Measurements from ENCODE around the gene L3MBTL3. TPM values are rescaled to one million over a fixed set of nuclear protein-coding genes. Genes with fewer than 3 reads are reported as not detected.
"Not testable (repeated sequence)": the region's sequence is repeated elsewhere in the genome, so short reads cannot be mapped to it uniquely, and the experiment has no call there.

Gene L3MBTL3
- polyA plus RNA-seq, 1 of the 3 experiments (the other 2 are of a cell fraction), result 12.6 TPM

- no peak for TF ChIP-seq MAX (IDR thresholded peaks at IDR 0.05; ENCODE audit: low read depth)
- no peak for TF ChIP-seq PBX3 (IDR thresholded peaks at IDR 0.05)
- TF ChIP-seq TAF1 (IDR thresholded peaks at IDR 0.05; ENCODE audit: borderline replicate concordance, low read depth, low read length), result no peak
Measured at GRCh38 chr6:130113201-130113710, 94.9 kb downstream of the L3MBTL3 start (continued).

- Histone ChIP-seq H3K9ac (no peak overlapping the region), H2AFZ (ENCODE audit: low read depth) (no peak overlapping the region), H3K4me2 (no peak overlapping the region), H4K20me1 (ENCODE audit: insufficient read depth) (no peaks in the 10 kb centered on the region), H3K36me3 (replicated peaks in 1 of 2; ENCODE audit: control insufficient read depth in 1 of 2, insufficient read depth in 2 of 2, low read length in 1 of 2) (peaks cover 0 to 37% of the 10 kb centered on the region in 2 experiments), H3K27ac (ENCODE audit: low read depth in 2 of 2, low read length in 1 of 2) (no peak overlapping the region), H3K9me2 (no peaks in the 10 kb centered on the region), H3K9me3 (no peaks in the 10 kb centered on the region), H3K79me2 (ENCODE audit: insufficient read depth) (no peaks in the 10 kb centered on the region), H3K4me1 (ENCODE audit: control insufficient read depth in 1 of 2, insufficient read depth in 2 of 2, low read depth in 1 of 2, low read length in 1 of 2) (peaks cover 5 to 8% of the 10 kb centered on the region in 2 experiments; a peak in 2 of 4 replicates), H3F3A (replicated peaks; ENCODE audit: insufficient read depth) (no peaks in the 10 kb centered on the region), H3K4me3 (ENCODE audit: low read depth in 2 of 2, low read length in 1 of 2) (no peak overlapping the region), H3K27me3 (ENCODE audit: insufficient read depth) (no peaks in the 10 kb centered on the region)
- 96% methylated on average over 5 of the region's 6 CpGs for WGBS (ENCODE audit: low lambda C conversion rate)
- ChIA-PET CTCF (no interaction called here), POLR2A (no interaction called here)
- DNase-seq, result no peak
- TF ChIP-seq SIN3A (IDR thresholded peaks at IDR 0.05; ENCODE audit: borderline replicate concordance, low read depth, low read length) (no peak), NRF1 (IDR thresholded peaks at IDR 0.05; ENCODE audit: low read depth, low read length) (no peak), FOXM1 (IDR thresholded peaks at IDR 0.05; ENCODE audit: low read depth) (no peak), CHD2 (IDR thresholded peaks at IDR 0.05; ENCODE audit: low read length, partially characterized antibody) (no peak), USF1 (IDR thresholded peaks at IDR 0.05; ENCODE audit: borderline replicate concordance, low read depth) (no peak), MEF2A (IDR thresholded peaks at IDR 0.05; ENCODE audit: borderline replicate concordance, low read depth) (no peak), SMC3 (IDR thresholded peaks at IDR 0.05; ENCODE audit: low read depth, low read length) (no peak), FOSL2 (IDR thresholded peaks at IDR 0.05; ENCODE audit: borderline replicate concordance, low read depth) (no peak), RCOR1 (IDR thresholded peaks at IDR 0.05; ENCODE audit: low read length) (no peak), MXI1 (IDR thresholded peaks at IDR 0.05; ENCODE audit: low read depth, low read length) (no peak)
Measured at GRCh38 chr6:130115036-130115435, 96.7 kb downstream of the L3MBTL3 start.

GRCh38 chr6:130116273-130116672 is 97.9 kb downstream of the L3MBTL3 start:
- Histone ChIP-seq H3K4me2 (no peak overlapping the region), H4K20me1 (ENCODE audit: insufficient read depth) (no peaks in the 10 kb centered on the region), H3K36me3 (replicated peaks in 1 of 2; ENCODE audit: control insufficient read depth in 1 of 2, insufficient read depth in 2 of 2, low read length in 1 of 2) (peaks cover 0 to 31% of the 10 kb centered on the region in 2 experiments), H3K79me2 (ENCODE audit: insufficient read depth) (no peaks in the 10 kb centered on the region), H3K27me3 (ENCODE audit: insufficient read depth) (no peaks in the 10 kb centered on the region), H3K27ac (ENCODE audit: low read depth in 2 of 2, low read length in 1 of 2) (no peak overlapping the region), H3K9ac (no peak overlapping the region), H3K9me3 (no peaks in the 10 kb centered on the region), H3K4me3 (ENCODE audit: low read depth in 2 of 2, low read length in 1 of 2) (no peak overlapping the region), H3K9me2 (no peaks in the 10 kb centered on the region), H3F3A (replicated peaks; ENCODE audit: insufficient read depth) (no peaks in the 10 kb centered on the region), H2AFZ (ENCODE audit: low read depth) (no peak overlapping the region), H3K4me1 (ENCODE audit: control insufficient read depth in 1 of 2, insufficient read depth in 2 of 2, low read depth in 1 of 2, low read length in 1 of 2) (peaks cover 5 to 8% of the 10 kb centered on the region in 2 experiments; a peak in 2 of 4 replicates)
- 88% methylated on average over 4 of the region's 4 CpGs for WGBS (ENCODE audit: low lambda C conversion rate)
- no peak for DNase-seq
- TF ChIP-seq ZBTB33 (IDR thresholded peaks at IDR 0.05; ENCODE audit: borderline replicate concordance, low read depth), result no peak
- no peak for TF ChIP-seq YY1 (IDR thresholded peaks at IDR 0.05; ENCODE audit: low read depth)
- TF ChIP-seq CHD2 (IDR thresholded peaks at IDR 0.05; ENCODE audit: low read length, partially characterized antibody), result no peak
- ChIA-PET POLR2A (no interaction called here), CTCF (no interaction called here)

- H3K9me3 ChIP-seq; DNase-seq; H4K20me1 ChIP-seq (ENCODE audit: insufficient read depth); H3K27ac ChIP-seq (ENCODE audit: low read depth in 2 of 2, low read length in 1 of 2); H3K9ac ChIP-seq; H3K27me3 ChIP-seq (ENCODE audit: insufficient read depth); H3K9me2 ChIP-seq; H2AFZ ChIP-seq (ENCODE audit: low read depth); H3F3A ChIP-seq (replicated peaks; ENCODE audit: insufficient read depth); H3K4me1 ChIP-seq (ENCODE audit: control insufficient read depth in 1 of 2, insufficient read depth in 2 of 2, low read depth in 1 of 2, low read length in 1 of 2); H3K79me2 ChIP-seq (ENCODE audit: insufficient read depth); H3K4me2 ChIP-seq; CTCF ChIA-PET; H3K4me3 ChIP-seq (ENCODE audit: low read depth in 2 of 2, low read length in 1 of 2); POLR2A ChIA-PET: not testable (repeated sequence)
- WGBS (ENCODE audit: low lambda C conversion rate), result 90% methylated on average over 2 of the region's 4 CpGs
- peaks cover 2 to 27% of the 10 kb centered on the region in 2 experiments for H3K36me3 ChIP-seq (replicated peaks in 1 of 2; ENCODE audit: control insufficient read depth in 1 of 2, insufficient read depth in 2 of 2, low read length in 1 of 2)
Measured at GRCh38 chr6:130117187-130117701, 98.9 kb downstream of the L3MBTL3 start.

Measured in SK-N-SH (cell line).